ENCODE data around the gene SLC5A2.
"Not testable (repeated sequence)": the region's sequence is repeated elsewhere in the genome, so short reads cannot be mapped to it uniquely, and the experiment has no call there.

Gene SLC5A2

GRCh38 chr16:31501226-31501965 is 18.5 kb downstream of the SLC5A2 start (continued):
- TF ChIP-seq ISL1 (CRISPR knock-in tag; IDR thresholded peaks at IDR 0.05) = no peak

- TF ChIP-seq TOX (CRISPR knock-in tag; IDR thresholded peaks at IDR 0.05; ENCODE audit: borderline replicate concordance) (no peak), CSRNP3 (CRISPR knock-in tag; IDR thresholded peaks at IDR 0.05) (no peak), TSHZ2 (CRISPR knock-in tag; IDR thresholded peaks at IDR 0.05) (no peak), RARB (CRISPR knock-in tag; IDR thresholded peaks at IDR 0.05) (no peak), CREB5 (CRISPR knock-in tag; IDR thresholded peaks at IDR 0.05; ENCODE audit: low read depth) (no peak), SNAI2 (CRISPR knock-in tag; IDR thresholded peaks at IDR 0.05) (no peak)
- no peak for ATAC-seq
Observed at GRCh38 chr16:31501966-31502348, 19.0 kb downstream of the SLC5A2 start.

- no peak for TF ChIP-seq PATZ1 (CRISPR knock-in tag; IDR thresholded peaks at IDR 0.05; ENCODE audit: borderline replicate concordance)
- TF ChIP-seq ZNF8 (CRISPR knock-in tag; IDR thresholded peaks at IDR 0.05) = no peak
- no peak for TF ChIP-seq ZC3H10 (CRISPR knock-in tag; IDR thresholded peaks at IDR 0.05)
- no peak for TF ChIP-seq RARB (CRISPR knock-in tag; IDR thresholded peaks at IDR 0.05)
- no peak for TF ChIP-seq ZNF565 (CRISPR knock-in tag; conservative IDR thresholded peaks at IDR 0.05; ENCODE audit: low read depth)
- no peak for TF ChIP-seq CSRNP3 (CRISPR knock-in tag; IDR thresholded peaks at IDR 0.05)
- no peak for ATAC-seq
Observed at GRCh38 chr16:31502981-31503380, 20.1 kb downstream of the SLC5A2 start.

GRCh38 chr16:31503555-31503954 is 20.6 kb downstream of the SLC5A2 start:
- ATAC-seq = not testable (repeated sequence)

GRCh38 chr16:31504159-31504558 is 21.2 kb downstream of the SLC5A2 start:
- no peak for ATAC-seq
- TF ChIP-seq ZNF565 (CRISPR knock-in tag; conservative IDR thresholded peaks at IDR 0.05; ENCODE audit: low read depth) (no peak), PATZ1 (CRISPR knock-in tag; IDR thresholded peaks at IDR 0.05; ENCODE audit: borderline replicate concordance) (no peak), ZC3H10 (CRISPR knock-in tag; IDR thresholded peaks at IDR 0.05) (no peak), POU6F1 (CRISPR knock-in tag; IDR thresholded peaks at IDR 0.05; ENCODE audit: borderline replicate concordance, low read depth) (no peak), GLIS3 (CRISPR knock-in tag; IDR thresholded peaks at IDR 0.05) (no peak), ZNF8 (CRISPR knock-in tag; IDR thresholded peaks at IDR 0.05) (no peak), ESRRG (CRISPR knock-in tag; IDR thresholded peaks at IDR 0.05) (no peak), ZFP30 (CRISPR knock-in tag; IDR thresholded peaks at IDR 0.05) (no peak), BACH2 (CRISPR knock-in tag; IDR thresholded peaks at IDR 0.05; ENCODE audit: borderline replicate concordance) (no peak), CREB5 (CRISPR knock-in tag; IDR thresholded peaks at IDR 0.05; ENCODE audit: low read depth) (no peak)

Measured in SK-N-SH treated with all-trans-retinoic acid at 6 μM for 48 hours (cell line).